Activated CD4-positive, alpha-beta T cell treated with anti-CD3 and anti-CD28 coated beads, Interleukin-2, amount 50 U/mL, for 48 hours (primary cell): Measurements from ENCODE around the gene TEX101.
"Not testable (repeated sequence)": the region's sequence is repeated elsewhere in the genome, so short reads cannot be mapped to it uniquely, and the experiment has no call there.

Source experiments
- DNase-seq, 2 experiments: peaks; one replicate each; pipeline ENCODE4 v3.0.0-alpha.2; 2020

Gene TEX101

GRCh38 chr19:43414554-43414953 lies at the start of gene TEX101:
Gene TEX101, plus strand, starts transcription at chr19:43414890. Its CDS starts 1,030 bp downstream, at chr19:43415920.
- no peak for DNase-seq

DNA sequence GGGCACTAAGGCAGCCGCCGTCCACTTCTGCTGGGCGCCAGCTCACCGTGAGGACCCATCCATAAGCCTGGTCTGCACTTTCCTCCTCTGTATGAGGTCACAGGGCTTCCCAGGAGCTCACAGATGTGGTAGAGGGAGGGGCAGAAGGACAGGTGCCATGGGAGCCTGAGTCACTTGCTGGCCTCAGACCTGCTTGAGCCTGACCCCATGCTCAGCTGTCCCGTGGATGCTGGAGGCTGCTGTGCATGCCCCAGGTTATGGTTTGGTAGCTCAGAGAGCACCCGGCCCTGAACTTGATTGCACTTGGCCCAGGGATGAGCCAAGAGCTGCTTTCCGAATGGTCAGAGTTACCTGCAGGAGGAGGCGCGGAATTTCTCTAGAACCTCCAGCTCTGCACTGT lies 49.0 kb upstream of the TEX101 start:
- not testable (repeated sequence) for DNase-seq

- no peak for DNase-seq
These were observed 46.9 kb upstream of the TEX101 start for GRCh38 chr19:43367822-43368221.

DNA sequence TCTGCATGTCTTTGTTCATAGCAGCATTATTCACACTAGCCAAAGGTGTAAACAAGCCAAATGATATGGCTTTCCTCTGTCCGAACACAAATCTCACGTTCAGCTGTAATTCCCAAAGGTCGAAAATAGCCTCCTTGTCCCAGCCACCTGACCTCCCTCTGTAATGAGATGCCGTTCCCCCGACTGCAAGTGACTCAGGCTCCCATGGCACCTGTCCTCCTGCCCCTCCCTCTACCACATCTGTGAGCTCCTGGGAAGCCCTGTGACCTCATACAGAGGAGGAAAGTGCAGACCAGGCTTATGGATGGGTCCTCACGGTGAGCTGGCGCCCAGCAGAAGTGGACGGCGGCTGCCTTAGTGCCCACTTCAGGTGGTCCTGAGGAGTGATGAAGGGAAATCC lies 45.8 kb upstream of the TEX101 start:
- DNase-seq: not testable (repeated sequence)

GRCh38 chr19:43371909-43372308 lies 42.8 kb upstream of the TEX101 start:
- DNase-seq: no peak

- no peak for DNase-seq
These were observed 42.2 kb upstream of the TEX101 start for GRCh38 chr19:43372462-43372861.

DNA sequence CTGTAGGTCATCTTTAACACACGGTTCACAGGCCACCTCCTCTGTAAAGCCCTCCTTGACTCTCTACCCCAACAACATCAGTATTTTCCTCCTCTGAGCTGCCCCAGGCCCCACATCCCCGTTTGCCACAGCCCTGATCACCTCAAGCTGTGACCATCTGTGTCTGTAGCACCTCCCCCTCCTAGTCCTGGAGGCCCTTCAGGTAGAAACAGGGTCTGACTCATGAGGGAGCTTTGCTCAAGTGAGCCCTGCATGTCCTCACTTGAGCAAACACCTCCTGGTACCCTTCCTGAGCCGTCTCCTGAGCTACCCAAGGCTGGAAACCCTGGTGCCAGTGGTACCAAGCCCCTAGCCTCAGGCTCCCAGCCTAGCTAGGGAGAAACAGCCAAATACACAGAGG lies 37.1 kb upstream of the TEX101 start:
- not testable (repeated sequence) for DNase-seq

DNA sequence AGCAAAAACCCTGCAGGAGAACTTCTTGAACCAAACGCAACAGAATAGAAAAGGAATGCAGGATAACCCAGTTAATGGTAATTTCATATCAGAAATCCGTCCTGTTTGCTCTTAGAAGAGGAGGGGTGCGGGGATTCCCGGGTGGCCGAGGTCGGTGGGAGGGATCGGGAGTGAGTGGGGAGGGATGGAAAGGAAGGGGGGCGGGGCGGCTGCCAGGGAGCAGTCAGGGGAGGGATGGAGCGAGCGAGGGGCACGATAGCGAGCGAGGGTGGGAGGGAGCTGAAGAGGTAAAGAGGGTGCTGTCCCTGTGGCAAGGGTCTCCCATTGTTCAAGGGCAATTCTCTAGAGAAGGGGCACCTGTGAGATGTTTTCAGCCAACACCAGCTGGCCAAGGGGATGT lies 34.7 kb upstream of the TEX101 start:
- no peak for DNase-seq

- no peak for DNase-seq
These were observed 33.8 kb upstream of the TEX101 start for GRCh38 chr19:43380771-43381386.

- DNase-seq: not testable (repeated sequence)
These were observed 32.0 kb upstream of the TEX101 start for GRCh38 chr19:43382586-43383216.

DNA sequence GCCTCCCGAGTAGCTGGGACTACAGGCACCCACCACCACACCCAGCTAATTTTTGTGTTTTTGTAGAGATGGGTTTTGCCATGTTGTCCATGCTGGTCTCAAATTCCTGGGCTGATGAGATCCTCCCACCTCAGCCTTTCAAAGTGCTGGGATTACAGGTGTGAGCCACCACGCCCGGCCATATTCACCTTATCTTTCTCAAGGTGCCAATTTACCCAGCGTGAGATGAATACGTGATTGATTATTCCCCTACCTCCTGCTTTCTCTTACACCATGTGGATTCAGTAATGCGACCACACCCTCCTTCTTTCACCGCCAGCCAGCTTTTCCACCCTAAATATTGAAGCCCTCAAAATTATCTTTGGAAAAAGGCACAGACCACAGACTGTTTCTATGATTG lies 31.4 kb upstream of the TEX101 start:
- not testable (repeated sequence) for DNase-seq

DNA sequence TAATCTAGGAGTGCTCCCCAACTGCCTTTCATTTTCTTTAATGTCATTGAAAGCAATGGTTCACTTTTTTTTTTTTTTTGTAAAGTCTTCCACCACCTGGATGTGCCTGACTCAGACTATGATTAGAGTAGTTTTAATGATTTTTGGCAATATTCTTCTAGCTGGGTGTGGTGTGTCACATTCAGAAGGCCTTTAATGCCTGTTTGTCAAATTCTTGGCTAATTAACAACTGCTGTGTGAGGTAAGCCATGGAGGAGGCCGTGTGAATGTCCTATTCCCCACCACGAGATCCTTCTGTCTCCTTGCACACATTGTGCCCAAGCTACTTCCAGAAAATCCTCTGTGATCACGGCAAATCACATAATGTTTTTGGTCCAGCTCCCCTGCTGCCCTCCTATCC lies 30.9 kb upstream of the TEX101 start:
- not testable (repeated sequence) for DNase-seq

GRCh38 chr19:43390903-43391551 lies 23.7 kb upstream of the TEX101 start:
- DNase-seq: not testable (repeated sequence)

DNA sequence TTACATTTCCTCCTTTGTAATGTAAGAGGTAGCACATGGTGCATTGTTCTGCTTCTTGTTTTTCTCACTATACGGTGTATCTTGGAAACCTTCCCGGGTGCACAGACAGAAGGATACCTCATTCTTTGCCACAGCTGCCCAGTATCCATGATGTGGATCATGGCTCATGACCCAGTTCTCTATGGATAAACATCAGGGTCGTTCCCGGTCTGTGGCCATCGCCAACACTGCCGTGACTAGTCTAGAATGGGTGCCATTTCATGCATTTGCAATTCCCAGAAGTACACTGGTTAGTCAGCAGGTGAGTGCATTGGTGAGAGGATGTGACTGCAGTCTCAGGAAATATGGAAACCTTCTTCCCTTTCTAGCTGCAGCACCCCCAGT lies 23.1 kb upstream of the TEX101 start:
- DNase-seq: not testable (repeated sequence)

DNA sequence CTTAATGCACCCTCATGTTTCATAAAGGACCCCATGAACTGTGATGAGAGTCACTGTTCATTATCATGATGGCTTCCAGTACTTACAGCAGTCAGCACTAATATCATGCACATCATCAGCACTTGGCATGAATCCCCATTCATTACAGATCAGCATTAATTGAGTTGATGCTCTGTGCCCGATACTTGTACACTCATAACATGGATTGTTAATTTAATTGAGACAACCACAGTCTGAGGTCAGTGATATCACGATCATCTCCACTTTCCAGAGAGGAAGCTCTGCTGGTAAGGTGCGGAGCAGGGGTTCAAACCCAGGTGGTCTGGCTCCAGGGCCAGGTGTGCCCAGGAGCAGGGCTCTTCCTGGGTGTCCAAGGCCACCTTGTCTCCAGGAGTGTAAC lies 21.2 kb upstream of the TEX101 start:
- not testable (repeated sequence) for DNase-seq

GRCh38 chr19:43395561-43395960 lies 19.1 kb upstream of the TEX101 start:
- no peak for DNase-seq

GRCh38 chr19:43406297-43406696 lies 8.4 kb upstream of the TEX101 start:
- no peak for DNase-seq

DNA sequence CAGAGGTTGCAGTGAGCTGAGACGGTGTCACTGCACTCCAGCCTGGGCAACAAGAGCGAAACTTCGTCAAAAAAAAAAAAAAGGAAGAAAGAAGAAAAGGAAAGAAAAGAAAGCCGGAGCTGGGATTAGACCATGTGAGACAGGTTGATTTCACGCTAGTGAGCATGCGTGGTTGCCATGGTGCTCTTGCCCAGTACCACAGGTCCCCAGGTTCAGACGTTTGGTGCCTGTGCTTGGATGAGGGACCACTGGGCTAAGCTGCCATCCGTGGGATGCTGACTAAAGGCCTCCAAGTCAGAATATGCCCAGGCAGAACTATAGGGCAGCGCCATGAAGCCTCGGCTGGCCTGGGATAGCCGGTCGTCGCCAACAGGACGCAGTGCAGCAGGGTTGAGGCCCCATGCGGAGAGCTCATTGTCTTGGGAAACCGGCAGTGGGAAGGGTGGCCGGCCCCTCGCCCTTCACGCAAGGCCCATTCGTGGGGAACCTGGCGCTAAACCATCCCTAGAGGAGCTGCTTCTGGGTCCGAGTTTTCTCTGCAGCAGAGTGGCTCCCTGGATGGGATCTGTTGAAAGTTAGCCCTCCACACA lies 7.2 kb upstream of the TEX101 start:
- no peak for DNase-seq

DNA sequence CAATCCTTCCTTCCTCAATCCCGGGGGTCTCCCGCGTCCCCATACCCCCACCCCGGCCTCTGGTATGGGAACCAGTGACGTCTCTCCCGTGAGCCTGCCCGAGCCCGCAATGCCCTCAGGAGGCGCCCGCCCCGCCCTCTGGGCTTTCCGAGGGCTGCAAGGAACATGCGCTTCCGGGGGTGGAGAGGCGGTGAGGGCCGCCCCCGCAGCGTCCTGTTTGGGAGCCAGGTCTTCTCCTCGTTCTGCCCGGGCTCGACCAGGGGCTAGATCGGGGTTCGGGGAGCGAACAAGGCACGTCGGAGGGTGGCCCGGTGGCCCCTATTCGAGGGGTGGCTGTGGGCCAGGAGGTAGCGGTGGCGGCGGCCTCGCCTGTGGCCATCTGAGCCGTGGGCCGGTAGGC lies 6.6 kb upstream of the TEX101 start:
- no peak for DNase-seq

DNA sequence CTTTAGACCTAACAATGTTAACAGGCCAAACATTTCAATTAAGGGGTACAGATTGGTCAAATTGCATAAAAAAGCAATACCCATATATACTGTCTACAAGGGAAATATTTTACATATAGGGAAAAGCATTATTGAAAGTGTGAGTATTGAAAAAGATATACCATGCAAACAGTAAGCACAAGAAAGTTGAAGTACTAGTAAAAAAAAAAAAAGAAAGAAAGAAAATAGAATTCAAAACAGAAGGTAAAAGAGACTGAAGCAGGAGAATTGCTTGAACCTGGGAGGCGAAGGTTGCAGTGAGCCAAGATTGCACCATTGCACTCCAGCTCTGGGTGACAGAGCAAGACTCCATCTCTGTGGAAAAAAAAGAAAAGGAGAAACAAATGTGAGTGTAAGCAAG lies 5.3 kb upstream of the TEX101 start:
- no peak for DNase-seq

GRCh38 chr19:43412441-43412840 lies 2.2 kb upstream of the TEX101 start:
- DNase-seq: no peak

DNA sequence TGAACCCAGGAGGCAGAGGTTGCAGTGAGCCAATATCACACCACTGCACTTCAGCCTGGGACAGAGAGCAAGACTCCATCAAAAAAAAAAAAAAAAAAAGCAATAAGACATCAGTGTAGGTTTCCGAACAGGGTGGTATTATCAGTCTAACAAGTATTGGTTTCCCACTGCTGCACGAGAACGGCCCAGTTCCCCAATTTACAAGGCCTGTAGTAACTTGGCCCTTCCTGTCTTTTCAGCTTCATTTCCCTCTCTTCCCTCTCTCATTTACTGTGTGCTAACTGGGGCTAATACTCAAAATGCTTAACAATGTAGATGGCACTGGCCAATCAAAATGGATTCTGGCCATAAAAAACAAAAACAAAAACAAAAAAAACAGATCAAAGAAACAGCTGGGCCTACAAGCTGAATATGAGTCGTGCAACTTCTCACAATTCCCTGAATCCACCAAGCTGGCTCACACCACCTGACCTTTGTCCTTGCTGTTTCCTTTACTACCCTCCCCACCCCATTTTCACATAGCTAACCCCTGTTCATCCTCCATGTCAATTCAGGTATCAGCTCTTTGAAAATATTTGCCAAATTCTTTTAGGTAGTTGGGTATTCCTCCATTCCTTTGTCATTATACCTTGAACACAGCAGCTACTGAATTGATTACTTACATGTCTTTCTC lies 2.4 kb downstream of the TEX101 start:
- no peak for DNase-seq

GRCh38 chr19:43420954-43421353 lies 6.3 kb downstream of the TEX101 start:
- DNase-seq: no peak
